H9 (cell line): ENCODE measurements around the gene KLHL13. TPM values are rescaled to one million over a fixed set of nuclear protein-coding genes. Genes with fewer than 3 reads are reported as not detected.

Experiments used
- DNase-seq: peaks from one replicate; pipeline ENCODE4 v3.0.0-alpha.2; 2017
- H2AFZ ChIP-seq: one replicate; pipeline ENCODE4 v1.6.1; 2013; ENCODE audit warnings: mild to moderate bottlenecking, low read length, control low read depth, moderate library complexity
- H2AK5ac ChIP-seq: 2 replicates; pipeline ENCODE4 v1.6.1; 2013; ENCODE audit warnings: low read length, control low read depth, mixed read lengths; ENCODE audit not compliant: insufficient read length
- H2BK120ac ChIP-seq: one replicate; pipeline ENCODE4 v1.6.1; 2013; ENCODE audit warnings: low read depth, mild to moderate bottlenecking, low read length, control low read depth, inconsistent platforms; ENCODE audit not compliant: poor library complexity, severe bottlenecking
- H2BK12ac ChIP-seq: 2 replicates; pipeline ENCODE4 v1.6.1; 2013; ENCODE audit warnings: low read length, control low read depth, mixed read lengths, low read depth; ENCODE audit not compliant: insufficient read length
- H2BK15ac ChIP-seq: 2 replicates; pipeline ENCODE4 v1.6.1; 2013; ENCODE audit warnings: low read depth, low read length, control low read depth
- H2BK20ac ChIP-seq: one replicate; pipeline ENCODE4 v1.6.1; 2013; ENCODE audit warnings: low read depth, mild to moderate bottlenecking, low read length, control low read depth, inconsistent platforms; ENCODE audit not compliant: poor library complexity, severe bottlenecking
- H2BK5ac ChIP-seq: 2 replicates; pipeline ENCODE4 v1.6.1; 2013; ENCODE audit warnings: low read length, control low read depth, mixed read lengths; ENCODE audit not compliant: insufficient read length
- H3K14ac ChIP-seq: 2 replicates; pipeline ENCODE4 v1.6.1; 2013; ENCODE audit warnings: low read length, control low read depth; ENCODE audit not compliant: insufficient read depth
- H3K18ac ChIP-seq: 2 replicates; pipeline ENCODE4 v1.6.1; 2013; ENCODE audit warnings: low read depth, mild to moderate bottlenecking, mixed read lengths, low read length, control low read depth; ENCODE audit not compliant: insufficient read length
- H3K23ac ChIP-seq: 2 replicates; pipeline ENCODE4 v1.6.1; 2013; ENCODE audit warnings: low read length, control low read depth, mixed read lengths, low read depth; ENCODE audit not compliant: insufficient read length
- H3K23me2 ChIP-seq: 2 replicates; pipeline ENCODE4 v1.6.1; 2013; ENCODE audit warnings: low read depth, mild to moderate bottlenecking, mixed read lengths, low read length, control low read depth; ENCODE audit not compliant: insufficient read length, poor library complexity, severe bottlenecking
- H3K27ac ChIP-seq: 2 replicates; pipeline ENCODE4 v1.5.1; 2013; ENCODE audit warnings: low read length, control low read depth, mixed read lengths, low read depth; ENCODE audit not compliant: insufficient read length
- H3K27me3 ChIP-seq: 2 replicates; pipeline ENCODE4 v1.6.1; 2013; ENCODE audit warnings: low read length, control low read depth, inconsistent platforms; ENCODE audit not compliant: insufficient read depth
- H3K4ac ChIP-seq: 2 replicates; pipeline ENCODE4 v1.6.1; 2013; ENCODE audit warnings: low read depth, mild to moderate bottlenecking, control low read depth, inconsistent platforms, low read length, moderate library complexity
- H3K4me1 ChIP-seq: 2 replicates; pipeline ENCODE4 v1.6.1; 2013; ENCODE audit warnings: low read length, control low read depth, inconsistent platforms; ENCODE audit not compliant: insufficient read depth
- H3K4me2 ChIP-seq: 2 replicates; pipeline ENCODE4 v1.6.1; 2013; ENCODE audit warnings: low read length, control low read depth, mixed read lengths; ENCODE audit not compliant: insufficient read length, insufficient read depth
- H3K56ac ChIP-seq: 2 replicates; pipeline ENCODE4 v1.6.1; 2013; ENCODE audit warnings: low read depth, mild to moderate bottlenecking, mixed read lengths, low read length, control low read depth; ENCODE audit not compliant: insufficient read length
- H3K79me1 ChIP-seq: 2 replicates; pipeline ENCODE4 v1.6.1; 2013; ENCODE audit warnings: low read depth, mild to moderate bottlenecking, moderate library complexity, low read length, control low read depth, inconsistent platforms; ENCODE audit not compliant: insufficient read depth, poor library complexity, severe bottlenecking
- H3K79me2 ChIP-seq: 2 replicates; pipeline ENCODE4 v1.6.1; 2013; ENCODE audit warnings: low read length, control low read depth, inconsistent platforms; ENCODE audit not compliant: insufficient read depth
- H3K9ac ChIP-seq: 2 replicates; pipeline ENCODE4 v1.6.1; 2013; ENCODE audit warnings: low read length, control low read depth, mixed read lengths; ENCODE audit not compliant: insufficient read length; ENCODE audit errors: extremely low read depth
- H3K9me3 ChIP-seq: one replicate; pipeline ENCODE4 v1.6.1; 2013; ENCODE audit warnings: low read depth, low read length, inconsistent platforms; ENCODE audit not compliant: control insufficient read depth
- H3T11ph ChIP-seq: one replicate; pipeline ENCODE4 v1.6.1; 2013; ENCODE audit warnings: mild to moderate bottlenecking, low read length, control low read depth, inconsistent platforms
- H4K20me1 ChIP-seq: one replicate; pipeline ENCODE4 v1.6.1; 2013; ENCODE audit not compliant: control insufficient read depth, insufficient read length, insufficient read depth
- H4K5ac ChIP-seq: 2 replicates; pipeline ENCODE4 v1.6.1; 2013; ENCODE audit warnings: low read depth, mild to moderate bottlenecking, mixed read lengths, low read length, control low read depth; ENCODE audit not compliant: insufficient read length
- H4K8ac ChIP-seq: replicated peaks from 2 replicates; pipeline ENCODE4 v1.6.1; 2013; ENCODE audit warnings: low read length, control low read depth, mixed read lengths, low read depth; ENCODE audit not compliant: insufficient read length
- H4K91ac ChIP-seq: 2 replicates; pipeline ENCODE4 v1.6.1; 2013; ENCODE audit warnings: low read depth, mild to moderate bottlenecking, moderate library complexity, mixed read lengths, low read length, control low read depth; ENCODE audit not compliant: insufficient read length
- H3K27ac Mint-ChIP-seq, 3 experiments: 2 replicates in 2 of 3; 3 replicates in 1 of 3; pipeline ENCODE4 v1.8.0; 2020 to 2021; ENCODE audit warnings: mixed read lengths in 3 of 3, mild to moderate bottlenecking in 1 of 3, moderate library complexity in 1 of 3
- H3K27me3 Mint-ChIP-seq: 2 replicates; pipeline ENCODE4 v1.8.0; 2021; ENCODE audit warnings: low read depth, mild to moderate bottlenecking, moderate library complexity, mixed read lengths
- H3K36me3 Mint-ChIP-seq, 3 experiments: 2 replicates in 2 of 3; 3 replicates in 1 of 3; pipeline ENCODE4 v1.8.0; 2020 to 2021; ENCODE audit warnings: low read depth in 3 of 3, mixed read lengths in 3 of 3; ENCODE audit not compliant: insufficient read depth in 1 of 3
- H3K4me1 Mint-ChIP-seq, 2 experiments: 2 replicates each; pipeline ENCODE4 v1.8.0; 2020; ENCODE audit warnings: mixed read lengths in 2 of 2
- H3K4me3 Mint-ChIP-seq, 2 experiments: 2 replicates in 1 of 2; 3 replicates in 1 of 2; pipeline ENCODE4 v1.8.0; 2020 to 2021; ENCODE audit warnings: mild to moderate bottlenecking in 2 of 2, mixed read lengths in 2 of 2, moderate library complexity in 1 of 2
- H3K9me3 Mint-ChIP-seq, 2 experiments: 2 replicates in 1 of 2; 3 replicates in 1 of 2; pipeline ENCODE4 v1.8.0; 2020; ENCODE audit warnings: mild to moderate bottlenecking in 2 of 2, mixed read lengths in 2 of 2, moderate library complexity in 1 of 2
- WGBS: extraction: QIAGEN DNeasy Blood & Tissue Kit; methylation state at CpG from one replicate; pipeline ENCODE4 v1.1.7; 2013; ENCODE audit warnings: missing lambda C conversion rate, low lambda C conversion rate, mixed read lengths; ENCODE audit not compliant: insufficient read length; ENCODE audit errors: extremely low coverage; 5-methylcytosine and 5-hydroxymethylcytosine counted together
- total RNA-seq: library from RNA; stranded (reverse); gene quantifications from 2 replicates; pipeline ENCODE4 v1.2.1, GENCODE V29; 2021
- TF ChIP-seq, protein P1 (sequence below): fragments of 200-600 bp; sonication (generic); conservative IDR thresholded peaks from 3 replicates; pipeline ENCODE4 v1.8.0; 2021; ENCODE audit warnings: antibody characterized with exemption, mild to moderate bottlenecking

The KLHL13 gene
- total RNA-seq, 1 experiment from 2014 or later, result 4.1 TPM

DNA sequence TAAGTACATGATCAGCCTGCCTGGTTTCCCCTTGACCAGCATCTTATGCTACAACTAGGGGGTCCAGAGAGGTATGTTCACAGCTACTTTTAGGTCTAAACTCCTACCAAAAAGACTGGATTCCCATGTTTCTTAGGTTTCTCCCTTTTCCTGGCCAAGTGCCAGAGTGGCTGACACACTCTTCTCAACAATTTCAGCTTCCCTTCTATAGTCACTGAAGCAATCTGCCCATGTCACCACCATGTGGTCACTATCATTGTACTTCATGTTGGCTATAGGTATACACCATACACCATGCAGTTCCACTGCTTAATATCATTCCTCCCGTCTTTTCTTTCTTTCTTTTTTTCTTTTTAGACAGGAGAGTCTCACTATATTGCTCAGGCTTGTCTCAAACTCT lies 66.9 kb downstream of the KLHL13 start:
- Histone ChIP-seq H3K4ac (no peak overlapping the region), H2AK5ac (no peak overlapping the region), H2BK12ac (no peak overlapping the region), H4K91ac (no peak overlapping the region), H3T11ph (no peak overlapping the region), H3K4me2 (no peak overlapping the region), H2AFZ (no peak overlapping the region), H3K79me1 (no peaks in the 10 kb centered on the region), H3K79me2 (no peaks in the 10 kb centered on the region), H3K9me3 (peaks cover 6% of the 10 kb centered on the region), H2BK120ac (no peak overlapping the region), H4K20me1 (no peaks in the 10 kb centered on the region), H3K23me2 (no peaks in the 10 kb centered on the region), H3K18ac (no peak overlapping the region), H3K14ac (no peak overlapping the region), H4K5ac (no peak overlapping the region), H2BK5ac (no peak overlapping the region), H3K27me3 (no peaks in the 10 kb centered on the region), H2BK15ac (no peak overlapping the region), H2BK20ac (no peak overlapping the region), H3K27ac (no peak overlapping the region), H4K8ac (no peak overlapping the region), H3K4me1 (no peaks in the 10 kb centered on the region), H3K23ac (no peak overlapping the region), H3K56ac (no peak overlapping the region), H3K9ac (no peak overlapping the region)
- no peak for DNase-seq
- TF ChIP-seq, protein P1, sequence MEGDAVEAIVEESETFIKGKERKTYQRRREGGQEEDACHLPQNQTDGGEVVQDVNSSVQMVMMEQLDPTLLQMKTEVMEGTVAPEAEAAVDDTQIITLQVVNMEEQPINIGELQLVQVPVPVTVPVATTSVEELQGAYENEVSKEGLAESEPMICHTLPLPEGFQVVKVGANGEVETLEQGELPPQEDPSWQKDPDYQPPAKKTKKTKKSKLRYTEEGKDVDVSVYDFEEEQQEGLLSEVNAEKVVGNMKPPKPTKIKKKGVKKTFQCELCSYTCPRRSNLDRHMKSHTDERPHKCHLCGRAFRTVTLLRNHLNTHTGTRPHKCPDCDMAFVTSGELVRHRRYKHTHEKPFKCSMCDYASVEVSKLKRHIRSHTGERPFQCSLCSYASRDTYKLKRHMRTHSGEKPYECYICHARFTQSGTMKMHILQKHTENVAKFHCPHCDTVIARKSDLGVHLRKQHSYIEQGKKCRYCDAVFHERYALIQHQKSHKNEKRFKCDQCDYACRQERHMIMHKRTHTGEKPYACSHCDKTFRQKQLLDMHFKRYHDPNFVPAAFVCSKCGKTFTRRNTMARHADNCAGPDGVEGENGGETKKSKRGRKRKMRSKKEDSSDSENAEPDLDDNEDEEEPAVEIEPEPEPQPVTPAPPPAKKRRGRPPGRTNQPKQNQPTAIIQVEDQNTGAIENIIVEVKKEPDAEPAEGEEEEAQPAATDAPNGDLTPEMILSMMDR, result no peak
- no peaks in the 10 kb centered on the region; the same call in 1 of the 2 replicates for H3K27me3 Mint-ChIP-seq
- H3K4me3 Mint-ChIP-seq, result no peak overlapping the region
- H3K36me3 Mint-ChIP-seq, result peaks cover 1 to 7% (median 3%) of the 10 kb centered on the region in 3 experiments; a peak in 3 of 7 replicates
- no peaks in the 10 kb centered on the region for H3K4me1 Mint-ChIP-seq
- no peak overlapping the region for H3K27ac Mint-ChIP-seq
- no CpG with 5 or more reads among the region's 1 CpG for WGBS
- H3K9me3 Mint-ChIP-seq, result peaks cover 5 to 65% of the 10 kb centered on the region in 2 experiments
